Endothelial cell of umbilical vein (primary cell): ENCODE data around the gene SF3B4.

Experiments
- MAX ChIP-seq: IDR thresholded peaks from 2 replicates; pipeline ENCODE4 v1.6.1; 2011; ENCODE audit not compliant: insufficient read depth, insufficient read length
- MYC ChIP-seq: IDR thresholded peaks from one replicate; pipeline ENCODE4 v1.6.1; 2011; ENCODE audit warnings: mild to moderate bottlenecking, low read depth, low read length
- POLR2A ChIP-seq: IDR thresholded peaks from 2 replicates; pipeline ENCODE4 v1.6.1; 2012; ENCODE audit warnings: low read depth, mild to moderate bottlenecking, control low read depth, low read length
- POLR2AphosphoS5 ChIP-seq: IDR thresholded peaks from 2 replicates; pipeline ENCODE4 v1.6.1; 2012; ENCODE audit warnings: low read depth, mild to moderate bottlenecking, control low read depth, low read length, moderate library complexity; ENCODE audit not compliant: insufficient read depth
- TF ChIP-seq, protein P1 (sequence below), 2 donors: IDR thresholded peaks; 1 replicate in 1 of 2; 2 replicates in 1 of 2; pipeline ENCODE4 v1.5.1; 2011; ENCODE audit warnings: low read length in 2 of 2, mild to moderate bottlenecking in 2 of 2, moderate library complexity in 2 of 2, control low read depth in 1 of 2, inconsistent platforms in 1 of 2, low read depth in 1 of 2; ENCODE audit not compliant: insufficient read depth in 1 of 2; ENCODE audit errors: extremely low read depth in 1 of 2

GRCh38 chr1:149962736-149963135, 35.1 kb upstream of the SF3B4 start:
- TF ChIP-seq MYC, result no peak
- TF ChIP-seq, protein P1, sequence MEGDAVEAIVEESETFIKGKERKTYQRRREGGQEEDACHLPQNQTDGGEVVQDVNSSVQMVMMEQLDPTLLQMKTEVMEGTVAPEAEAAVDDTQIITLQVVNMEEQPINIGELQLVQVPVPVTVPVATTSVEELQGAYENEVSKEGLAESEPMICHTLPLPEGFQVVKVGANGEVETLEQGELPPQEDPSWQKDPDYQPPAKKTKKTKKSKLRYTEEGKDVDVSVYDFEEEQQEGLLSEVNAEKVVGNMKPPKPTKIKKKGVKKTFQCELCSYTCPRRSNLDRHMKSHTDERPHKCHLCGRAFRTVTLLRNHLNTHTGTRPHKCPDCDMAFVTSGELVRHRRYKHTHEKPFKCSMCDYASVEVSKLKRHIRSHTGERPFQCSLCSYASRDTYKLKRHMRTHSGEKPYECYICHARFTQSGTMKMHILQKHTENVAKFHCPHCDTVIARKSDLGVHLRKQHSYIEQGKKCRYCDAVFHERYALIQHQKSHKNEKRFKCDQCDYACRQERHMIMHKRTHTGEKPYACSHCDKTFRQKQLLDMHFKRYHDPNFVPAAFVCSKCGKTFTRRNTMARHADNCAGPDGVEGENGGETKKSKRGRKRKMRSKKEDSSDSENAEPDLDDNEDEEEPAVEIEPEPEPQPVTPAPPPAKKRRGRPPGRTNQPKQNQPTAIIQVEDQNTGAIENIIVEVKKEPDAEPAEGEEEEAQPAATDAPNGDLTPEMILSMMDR (IDR thresholded peaks at IDR 0.05; ENCODE audit: extremely low read depth in 1 of 2, insufficient read depth in 1 of 2, low read depth in 1 of 2, low read length in 2 of 2), result no peak
- TF ChIP-seq POLR2A, result no peak
- no peak for TF ChIP-seq MAX
- TF ChIP-seq POLR2AphosphoS5, result no peak
